ENCODE results near the gene STXBP5. TPM values are rescaled to one million over a fixed set of nuclear protein-coding genes. Genes with fewer than 3 reads are reported as not detected.

STXBP5 gene
- total and polyA plus RNA-seq, 9 of the 15 experiments (the other 6 are each of a cell fraction or from before 2014, with no cell fraction given) = 23.3 to 172 (median 71.5) TPM

- ChIA-PET POLR2A (interaction anchor here (1.5 kb wide), 1 partner anchor 11 kb away, joined by 5 read pairs; no protein-coding TSS in a partner anchor), CTCF (ENCODE audit: low intra/inter-chr PET ratio) (no interaction called here)
- ATAC-seq = no peak
- BruUV-seq (replicated peaks) = no TSS peak
- no peaks in the 10 kb centered on the region for H3K9me1 ChIP-seq (ENCODE audit: control insufficient read depth, insufficient read depth, low read length)
- 96% methylated on average over 16 of the region's 16 CpGs for WGBS (ENCODE audit: insufficient coverage, low coverage, missing lambda C conversion rate)
- H3K79me2 ChIP-seq (ENCODE audit: control insufficient read depth, insufficient read depth, low read length) = peaks cover 21% of the 10 kb centered on the region
- no peak overlapping the region for H3K4me3 ChIP-seq
- H3K4me1 ChIP-seq (replicated peaks in 1 of 2; ENCODE audit: control insufficient read depth in 2 of 2, insufficient read depth in 2 of 2, low read length in 2 of 2) = no peaks in the 10 kb centered on the region
- H3K4me2 ChIP-seq (ENCODE audit: insufficient read depth, low read length) = no peak overlapping the region
- in situ Hi-C loops (cut with MboI) = no loop called here
- H4K20me1 ChIP-seq (replicated peaks; ENCODE audit: control insufficient read depth, insufficient read depth, low read length) = no peaks in the 10 kb centered on the region
- peaks cover 87% of the 10 kb centered on the region for H3K36me3 ChIP-seq (ENCODE audit: control insufficient read depth, insufficient read depth, low read length)
- no peak overlapping the region for H3K9ac ChIP-seq (ENCODE audit: insufficient read depth in 1 of 2, low read depth in 2 of 2, low read length in 2 of 2)
- peaks cover 24% of the 10 kb centered on the region for H3K9me3 ChIP-seq (replicated peaks; ENCODE audit: control insufficient read depth, insufficient read depth, low read depth, low read length)
- DNase-seq (ENCODE audit: extremely low read depth in 1 of 4, low spot score in 3 of 4) = no peak
- intact Hi-C loops (cut with micrococcal nuclease) = no loop called here
- FAIRE-seq = no peak
- no peak overlapping the region for H3K27ac ChIP-seq (ENCODE audit: extremely low read depth, low read depth, low read length)
- no peaks in the 10 kb centered on the region for H3K27me3 ChIP-seq (ENCODE audit: control insufficient read depth in 2 of 2, insufficient read depth in 2 of 2, low read length in 2 of 2)
- H2AFZ ChIP-seq (ENCODE audit: low read depth, low read length) = no peak overlapping the region
- TF ChIP-seq ZNF699 (CRISPR knock-in tag; IDR thresholded peaks at IDR 0.05; ENCODE audit: insufficient replicate concordance) = no peak
- TF ChIP-seq ID3 (CRISPR knock-in tag; IDR thresholded peaks at IDR 0.05) = no peak
- TF ChIP-seq ID3 (tag; IDR thresholded peaks at IDR 0.05) = no peak
- no peak for TF ChIP-seq ZBTB8A (IDR thresholded peaks at IDR 0.05; ENCODE audit: partially characterized antibody)
- TF ChIP-seq CHD2 (IDR thresholded peaks at IDR 0.05; ENCODE audit: low read depth, low read length) = no peak
- TF ChIP-seq HMGN3 (IDR thresholded peaks at IDR 0.05; ENCODE audit: borderline replicate concordance, extremely low read depth, insufficient read length, low read depth, low read length) = no peak
- no peak for TF ChIP-seq IRF1 (CRISPR knock-in tag; IDR thresholded peaks at IDR 0.05; ENCODE audit: borderline replicate concordance)
- TF ChIP-seq KDM1A (IDR thresholded peaks at IDR 0.05) = no peak
- no peak for TF ChIP-seq ZNF12 (CRISPR knock-in tag; IDR thresholded peaks at IDR 0.05)
- peak; percentile 39; the same call in 1 of the 2 replicates for TF ChIP-seq CHAMP1 (IDR thresholded peaks at IDR 0.05)
- TF ChIP-seq ZNF282 (CRISPR knock-in tag; IDR thresholded peaks at IDR 0.05) = no peak
- no peak for TF ChIP-seq SAFB2 (IDR thresholded peaks at IDR 0.05; ENCODE audit: borderline replicate concordance, low read depth, low read length, severe bottlenecking)
- no peak for TF ChIP-seq CCAR2 (IDR thresholded peaks at IDR 0.05; ENCODE audit: low read depth, low read length)
- TF ChIP-seq ZNF133 (CRISPR knock-in tag; IDR thresholded peaks at IDR 0.05) = no peak
Observed at GRCh38 chr6:147251072-147251471, 46.9 kb downstream of the STXBP5 start.

Measured in K562 (cell line).